MCF 10A (cell line): ENCODE measurements around the gene SMIM41. TPM values are rescaled to one million over a fixed set of nuclear protein-coding genes. Genes with fewer than 3 reads are reported as not detected.

Source experiments
- BruUV-seq: library from RNA; stranded (reverse); fragments of 400-500 nt; replicated peaks from 2 replicates; lab custom pipeline; 2021; lab: Mats Ljungman, UMichigan
- CTCF ChIA-PET: fragments of 300-600 bp; sonication (Branson Sonifier 250); formaldehyde crosslinking; extraction: SDS; loops from one replicate; lab custom pipeline; 2021; ENCODE audit warnings: antibody characterized with exemption, inconsistent platforms; lab: Yijun Ruan, JAX
- POLR2A ChIA-PET: fragments of 300-600, 350-650 bp; sonication (Branson Sonifier 250); formaldehyde crosslinking; extraction: SDS; loops from one replicate; lab custom pipeline; 2020; ENCODE audit warnings: antibody characterized with exemption, inconsistent platforms; lab: Yijun Ruan, JAX
- DNase-seq: peaks from one replicate; pipeline ENCODE4 v3.0.0-alpha.2; 2018; ENCODE audit not compliant: unreplicated experiment
- H3K27ac Mint-ChIP-seq: one replicate; pipeline ENCODE4 v1.8.0; 2022; ENCODE audit warnings: mild to moderate bottlenecking, low read depth, mixed read lengths; ENCODE audit not compliant: unreplicated experiment
- H3K27me3 Mint-ChIP-seq: one replicate; pipeline ENCODE4 v1.8.0; 2022; ENCODE audit warnings: mixed read lengths; ENCODE audit not compliant: insufficient read depth, unreplicated experiment
- H3K36me3 Mint-ChIP-seq: one replicate; pipeline ENCODE4 v1.8.0; 2022; ENCODE audit warnings: mild to moderate bottlenecking, moderate library complexity, mixed read lengths; ENCODE audit not compliant: insufficient read depth, unreplicated experiment
- H3K4me1 Mint-ChIP-seq: one replicate; pipeline ENCODE4 v1.8.0; 2022; ENCODE audit warnings: mixed read lengths; ENCODE audit not compliant: insufficient read depth, unreplicated experiment
- H3K4me3 Mint-ChIP-seq: one replicate; pipeline ENCODE4 v1.8.0; 2022; ENCODE audit warnings: mild to moderate bottlenecking, moderate library complexity, mixed read lengths; ENCODE audit not compliant: unreplicated experiment
- H3K9me3 Mint-ChIP-seq: one replicate; pipeline ENCODE4 v1.8.0; 2022; ENCODE audit warnings: mixed read lengths; ENCODE audit not compliant: unreplicated experiment
- intact Hi-C: fragments of 100-400 bp; cut with micrococcal nuclease; formaldehyde crosslinking; loops from 2 replicates; pipeline ENCODE4 v1.14.1; 2022
- total RNA-seq: library from RNA; stranded (reverse); gene quantifications from 2 replicates; pipeline ENCODE4 v1.2.3, GENCODE V29; 2022
- TF ChIP-seq, protein P1 (sequence below): fragments of 200-600 bp; IDR thresholded peaks from one replicate; pipeline ENCODE4 v1.8.0; 2022; ENCODE audit warnings: antibody characterized with exemption, mild to moderate bottlenecking; ENCODE audit not compliant: unreplicated experiment

SMIM41 gene
- total RNA-seq, 1 experiment from 2014 or later = not detected

DNA sequence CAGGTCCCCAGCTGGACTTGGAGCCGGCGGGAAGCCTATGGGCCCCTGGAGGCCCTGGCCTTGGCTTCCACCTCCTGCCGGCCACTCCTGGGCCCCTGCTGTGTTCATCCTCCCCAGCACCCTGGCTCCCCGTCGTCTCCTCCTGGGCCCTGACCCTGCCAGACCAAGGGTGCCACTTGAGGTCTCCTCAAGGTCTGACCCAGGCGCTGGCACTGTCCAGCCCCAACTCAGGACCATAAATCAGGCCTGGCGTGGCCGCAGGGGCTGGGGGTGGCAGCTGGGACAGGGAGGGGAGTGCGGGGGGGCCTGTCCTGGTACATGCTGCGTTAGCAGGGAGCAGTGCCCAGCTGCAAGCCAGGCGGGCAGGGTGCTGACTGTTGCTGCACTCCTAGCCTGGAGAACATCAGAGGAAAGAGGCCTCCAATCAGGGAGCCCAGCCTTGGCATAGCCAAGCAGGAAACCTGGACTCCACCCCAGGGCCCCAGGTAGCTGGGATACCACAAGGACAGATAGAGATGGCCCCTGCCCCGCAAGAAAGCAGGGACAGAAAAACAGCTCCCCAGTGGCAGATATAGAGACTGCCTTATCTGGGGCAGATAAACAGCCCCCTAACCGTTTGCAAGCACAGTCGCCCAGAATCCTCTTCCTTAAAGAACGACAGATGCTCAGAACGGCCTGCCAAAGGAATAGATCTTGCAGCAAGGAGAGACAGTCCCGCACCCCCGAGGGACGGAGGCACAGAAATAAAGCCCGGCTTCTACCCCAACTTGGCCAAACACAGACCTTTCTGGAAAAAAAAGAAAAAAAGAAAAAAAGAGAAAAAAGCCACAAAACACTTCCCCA is 16.2 kb upstream of the SMIM41 start:
- Mint-ChIP-seq H3K27me3 (peaks cover 20% of the 10 kb centered on the region), H3K4me3 (no peak overlapping the region), H3K9me3 (no peaks in the 10 kb centered on the region), H3K36me3 (no peaks in the 10 kb centered on the region), H3K4me1 (no peaks in the 10 kb centered on the region), H3K27ac (no peak overlapping the region)
- no TSS peak for BruUV-seq
- intact Hi-C loops = no loop called here
- no peak for DNase-seq
- POLR2A ChIA-PET = no interaction called here
- CTCF ChIA-PET = interaction anchor here (1.2 to 32.1 kb wide), 2 partner anchors 38 to 71 kb away, joined by 5 to 560 read pairs; no protein-coding TSS in a partner anchor
- TF ChIP-seq, protein P1, sequence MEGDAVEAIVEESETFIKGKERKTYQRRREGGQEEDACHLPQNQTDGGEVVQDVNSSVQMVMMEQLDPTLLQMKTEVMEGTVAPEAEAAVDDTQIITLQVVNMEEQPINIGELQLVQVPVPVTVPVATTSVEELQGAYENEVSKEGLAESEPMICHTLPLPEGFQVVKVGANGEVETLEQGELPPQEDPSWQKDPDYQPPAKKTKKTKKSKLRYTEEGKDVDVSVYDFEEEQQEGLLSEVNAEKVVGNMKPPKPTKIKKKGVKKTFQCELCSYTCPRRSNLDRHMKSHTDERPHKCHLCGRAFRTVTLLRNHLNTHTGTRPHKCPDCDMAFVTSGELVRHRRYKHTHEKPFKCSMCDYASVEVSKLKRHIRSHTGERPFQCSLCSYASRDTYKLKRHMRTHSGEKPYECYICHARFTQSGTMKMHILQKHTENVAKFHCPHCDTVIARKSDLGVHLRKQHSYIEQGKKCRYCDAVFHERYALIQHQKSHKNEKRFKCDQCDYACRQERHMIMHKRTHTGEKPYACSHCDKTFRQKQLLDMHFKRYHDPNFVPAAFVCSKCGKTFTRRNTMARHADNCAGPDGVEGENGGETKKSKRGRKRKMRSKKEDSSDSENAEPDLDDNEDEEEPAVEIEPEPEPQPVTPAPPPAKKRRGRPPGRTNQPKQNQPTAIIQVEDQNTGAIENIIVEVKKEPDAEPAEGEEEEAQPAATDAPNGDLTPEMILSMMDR = no peak

DNA sequence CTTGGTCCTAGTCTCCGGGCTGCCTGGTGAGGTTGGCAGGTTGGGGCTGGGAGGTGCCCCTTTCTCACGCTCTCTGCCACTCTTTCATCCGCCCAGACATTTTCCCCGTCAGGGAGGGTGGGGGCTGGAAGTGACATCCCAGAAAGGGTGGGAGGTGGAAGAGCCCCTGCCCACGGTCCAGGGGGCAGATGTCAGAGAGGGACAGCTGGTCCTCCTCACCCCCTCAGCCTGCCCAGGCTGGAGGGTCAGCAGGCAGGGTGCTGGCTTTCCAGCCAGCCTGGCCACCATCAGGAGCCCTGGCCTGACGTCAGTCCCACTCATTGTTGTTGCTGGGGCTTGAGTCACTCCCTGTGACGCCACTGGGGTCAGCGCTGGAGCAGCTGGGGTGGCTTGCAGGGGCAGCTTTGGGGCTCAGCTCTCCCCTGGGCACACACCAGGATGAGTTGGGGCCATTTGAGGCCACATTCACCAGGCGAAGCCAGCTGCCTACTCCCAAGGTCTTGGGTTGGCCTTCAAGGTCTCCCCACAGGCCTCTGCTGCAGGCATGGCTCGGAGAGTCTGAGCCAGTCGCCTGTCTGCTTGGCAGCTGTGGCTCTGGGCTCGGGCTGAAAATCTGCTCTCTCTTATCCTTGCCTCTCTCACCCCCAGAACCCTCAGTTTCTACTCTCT is 15.4 kb upstream of the SMIM41 start:
- Mint-ChIP-seq H3K9me3 (no peaks in the 10 kb centered on the region), H3K36me3 (no peaks in the 10 kb centered on the region), H3K4me3 (no peak overlapping the region), H3K27me3 (peaks cover 20% of the 10 kb centered on the region), H3K27ac (no peak overlapping the region), H3K4me1 (no peaks in the 10 kb centered on the region)
- peak; percentile 33 for DNase-seq
- no TSS peak for BruUV-seq
- ChIA-PET POLR2A (no interaction called here), CTCF (interaction anchor here (0.6 to 32.1 kb wide), 5 partner anchors 10 to 189 kb away, joined by 3 to 560 read pairs (median 4); no protein-coding TSS in a partner anchor)
- TF ChIP-seq, protein P1 = no peak
- intact Hi-C loops = no loop called here

DNA sequence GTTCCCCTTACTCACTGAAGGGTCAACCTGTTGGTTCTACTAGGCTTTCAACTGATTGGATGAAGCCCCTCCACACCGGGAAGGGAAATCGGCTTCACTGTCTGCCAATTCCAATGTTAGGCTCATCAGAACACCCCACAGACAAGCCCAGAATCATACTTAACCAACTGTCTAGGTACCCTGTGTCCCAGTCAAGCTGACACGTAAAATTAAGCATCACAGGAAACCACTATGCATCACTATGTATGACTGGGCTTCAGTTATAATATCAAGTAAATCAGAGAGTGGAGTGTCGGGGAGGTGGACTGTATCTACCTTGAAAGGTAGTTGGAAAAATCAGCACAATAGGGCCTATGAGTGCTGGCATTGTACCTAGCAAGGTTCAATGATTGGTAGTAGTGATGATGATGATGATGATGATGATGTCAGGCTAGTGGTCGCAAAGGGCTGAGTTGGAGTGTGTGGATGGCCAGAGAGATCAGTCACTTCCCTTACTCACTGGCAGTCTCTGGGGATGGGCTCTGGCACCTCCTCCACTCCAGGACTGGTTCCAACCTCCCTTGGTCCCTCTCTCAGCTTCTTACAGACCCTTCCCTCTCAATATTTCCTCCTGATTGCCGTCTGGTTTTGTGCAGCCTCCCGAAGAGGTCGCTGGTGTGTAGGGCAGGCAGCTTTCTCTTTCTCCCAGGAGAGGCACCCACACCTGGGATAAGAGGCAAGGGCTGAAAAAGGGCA is 13.0 kb upstream of the SMIM41 start:
- ChIA-PET POLR2A (interaction anchor here (0.7 to 7.4 kb wide), 2 partner anchors 12 to 15 kb away, joined by 3 to 49 read pairs; partner anchors contain the start of gene NR4A1), CTCF (interaction anchor here (0.6 to 32.1 kb wide), 3 partner anchors 10 to 212 kb away, joined by 5 to 560 read pairs (median 5); no protein-coding TSS in a partner anchor)
- H3K36me3 Mint-ChIP-seq = peaks cover 8% of the 10 kb centered on the region
- no TSS peak for BruUV-seq
- peaks cover 13% of the 10 kb centered on the region for H3K4me1 Mint-ChIP-seq
- no peak overlapping the region for H3K4me3 Mint-ChIP-seq
- H3K9me3 Mint-ChIP-seq = no peaks in the 10 kb centered on the region
- DNase-seq = no peak
- H3K27ac Mint-ChIP-seq = no peak overlapping the region
- H3K27me3 Mint-ChIP-seq = peaks cover 20% of the 10 kb centered on the region
- TF ChIP-seq, protein P1 = no peak
- intact Hi-C loops = no loop called here
